Activated CD8-positive, alpha-beta T cell treated with anti-CD3 and anti-CD28 coated beads, Interleukin-2, amount 10 ng/mL, durations not matched to agents 7 days and 5 days (primary cell): ENCODE measurements around the gene TUBB2B. TPM values are rescaled to one million over a fixed set of nuclear protein-coding genes. Genes with fewer than 3 reads are reported as not detected.
"Not testable (repeated sequence)": the region's sequence is repeated elsewhere in the genome, so short reads cannot be mapped to it uniquely, and the experiment has no call there.

ENCODE experiments used
- ATAC-seq: fragments of 150-1000 bp; cut with Tn5 transposase; one replicate; pipeline ENCODE4 v1.10.0; 2021; ENCODE audit warnings: moderate library complexity
- CTCF ChIA-PET: fragments of 350-600 bp; sonication (Branson Sonifier 250); formaldehyde crosslinking; loops from one replicate; lab custom pipeline; 2021; ENCODE audit warnings: antibody characterized with exemption; lab: Charles Lee
- POLR2A ChIA-PET: fragments of 350-600 bp; sonication (Branson Sonifier 250); formaldehyde crosslinking; loops from one replicate; lab custom pipeline; 2021; ENCODE audit warnings: antibody characterized with exemption; lab: Charles Lee
- DNase-seq: peaks from one replicate; pipeline ENCODE4 v3.0.0-alpha.2; 2020
- H3K27ac Mint-ChIP-seq: one replicate; pipeline ENCODE4 v1.8.0; 2021; ENCODE audit warnings: mild to moderate bottlenecking, mixed read lengths
- H3K27me3 Mint-ChIP-seq: one replicate; pipeline ENCODE4 v1.8.0; 2021; ENCODE audit warnings: low read depth, mixed read lengths
- H3K36me3 Mint-ChIP-seq: one replicate; pipeline ENCODE4 v1.8.0; 2021; ENCODE audit warnings: low read depth, mixed read lengths
- H3K4me1 Mint-ChIP-seq: one replicate; pipeline ENCODE4 v1.8.0; 2021; ENCODE audit warnings: low read depth, mixed read lengths
- H3K4me3 Mint-ChIP-seq: one replicate; pipeline ENCODE4 v1.8.0; 2021; ENCODE audit warnings: mild to moderate bottlenecking, mixed read lengths
- H3K9me3 Mint-ChIP-seq: one replicate; pipeline ENCODE4 v1.8.0; 2022; ENCODE audit warnings: mixed read lengths; ENCODE audit not compliant: insufficient read depth
- total RNA-seq, 2 experiments: library from RNA; stranded (reverse); gene quantifications; one replicate each; pipeline ENCODE4 v1.2.3, GENCODE V29; 2021

TUBB2B gene
- total RNA-seq, 2 experiments from 2014 or later: not detected

- DNase-seq: no peak
- H3K4me1 Mint-ChIP-seq: peaks cover 8% of the 10 kb centered on the region
- CTCF ChIA-PET: no interaction called here
- H3K27ac Mint-ChIP-seq: no peak overlapping the region
- H3K36me3 Mint-ChIP-seq: no peaks in the 10 kb centered on the region
- H3K9me3 Mint-ChIP-seq: no peaks in the 10 kb centered on the region
- H3K27me3 Mint-ChIP-seq: peaks cover 18% of the 10 kb centered on the region
- POLR2A ChIA-PET: no interaction called here
- ATAC-seq: no peak
- no peak overlapping the region for H3K4me3 Mint-ChIP-seq
Measured at GRCh38 chr6:3206339-3207015, 21.0 kb downstream of the TUBB2B start.

- no peaks in the 10 kb centered on the region for H3K9me3 Mint-ChIP-seq
- H3K36me3 Mint-ChIP-seq: no peaks in the 10 kb centered on the region
- POLR2A ChIA-PET: no interaction called here
- H3K27me3 Mint-ChIP-seq: peaks cover 18% of the 10 kb centered on the region
- H3K4me3 Mint-ChIP-seq: no peak overlapping the region
- no peak for ATAC-seq
- CTCF ChIA-PET: no interaction called here
- peaks cover 8% of the 10 kb centered on the region for H3K4me1 Mint-ChIP-seq
- H3K27ac Mint-ChIP-seq: no peak overlapping the region
- no peak for DNase-seq
Measured at GRCh38 chr6:3205913-3206312, 21.5 kb downstream of the TUBB2B start.

GRCh38 chr6:3204921-3205320, 22.5 kb downstream of the TUBB2B start:
- Mint-ChIP-seq H3K27ac (no peak overlapping the region), H3K9me3 (no peaks in the 10 kb centered on the region), H3K4me3 (no peak overlapping the region), H3K36me3 (no peaks in the 10 kb centered on the region), H3K4me1 (peaks cover 8% of the 10 kb centered on the region), H3K27me3 (peaks cover 21% of the 10 kb centered on the region)
- ATAC-seq (no peak), DNase-seq (no peak)
- POLR2A ChIA-PET: no interaction called here
- CTCF ChIA-PET: no interaction called here

- Mint-ChIP-seq H3K27me3 (peaks cover 21% of the 10 kb centered on the region), H3K9me3 (no peaks in the 10 kb centered on the region), H3K4me1 (no peaks in the 10 kb centered on the region), H3K27ac (no peak overlapping the region), H3K4me3 (no peak overlapping the region), H3K36me3 (no peaks in the 10 kb centered on the region)
- no peak for ATAC-seq
- no peak for DNase-seq
- CTCF ChIA-PET: no interaction called here
- POLR2A ChIA-PET: no interaction called here
Measured at GRCh38 chr6:3202999-3203696, 24.3 kb downstream of the TUBB2B start.

GRCh38 chr6:3201388-3201787, 26.1 kb downstream of the TUBB2B start:
- CTCF ChIA-PET: interaction anchor here (0.6 kb wide), 1 partner anchor 783 kb away, joined by 3 read pairs; no protein-coding TSS in a partner anchor
- no peak overlapping the region for H3K27ac Mint-ChIP-seq
- H3K9me3 Mint-ChIP-seq: no peaks in the 10 kb centered on the region
- DNase-seq (no peak), ATAC-seq (no peak)
- POLR2A ChIA-PET: no interaction called here
- H3K27me3 Mint-ChIP-seq: peaks cover 17% of the 10 kb centered on the region
- no peaks in the 10 kb centered on the region for H3K4me1 Mint-ChIP-seq
- H3K4me3 Mint-ChIP-seq: no peak overlapping the region
- H3K36me3 Mint-ChIP-seq: no peaks in the 10 kb centered on the region

GRCh38 chr6:3200682-3201081, 26.8 kb downstream of the TUBB2B start:
- CTCF ChIA-PET: interaction anchor here (0.6 kb wide), 1 partner anchor 783 kb away, joined by 3 read pairs; no protein-coding TSS in a partner anchor
- Mint-ChIP-seq H3K36me3 (no peaks in the 10 kb centered on the region), H3K27me3 (peaks cover 17% of the 10 kb centered on the region), H3K27ac (no peak overlapping the region), H3K4me1 (no peaks in the 10 kb centered on the region), H3K4me3 (no peak overlapping the region), H3K9me3 (no peaks in the 10 kb centered on the region)
- POLR2A ChIA-PET: no interaction called here
- DNase-seq (no peak), ATAC-seq (no peak)

- ChIA-PET CTCF (no interaction called here), POLR2A (no interaction called here)
- ATAC-seq (no peak), DNase-seq (no peak)
- no peaks in the 10 kb centered on the region for H3K36me3 Mint-ChIP-seq
- H3K27ac Mint-ChIP-seq: no peak overlapping the region
- peaks cover 17% of the 10 kb centered on the region for H3K27me3 Mint-ChIP-seq
- H3K4me3 Mint-ChIP-seq: no peak overlapping the region
- no peaks in the 10 kb centered on the region for H3K9me3 Mint-ChIP-seq
- H3K4me1 Mint-ChIP-seq: no peaks in the 10 kb centered on the region
Measured at GRCh38 chr6:3199382-3199781, 28.1 kb downstream of the TUBB2B start.

GRCh38 chr6:3197734-3198133, 29.7 kb downstream of the TUBB2B start:
- H3K27ac Mint-ChIP-seq, H3K36me3 Mint-ChIP-seq, H3K27me3 Mint-ChIP-seq, H3K4me3 Mint-ChIP-seq, POLR2A ChIA-PET, DNase-seq, ATAC-seq, CTCF ChIA-PET, H3K4me1 Mint-ChIP-seq, H3K9me3 Mint-ChIP-seq: not testable (repeated sequence)

- ATAC-seq (no peak), DNase-seq (no peak)
- peaks cover 9% of the 10 kb centered on the region for H3K27me3 Mint-ChIP-seq
- POLR2A ChIA-PET: no interaction called here
- no peak overlapping the region for H3K27ac Mint-ChIP-seq
- H3K9me3 Mint-ChIP-seq: no peaks in the 10 kb centered on the region
- no peak overlapping the region for H3K4me3 Mint-ChIP-seq
- no peaks in the 10 kb centered on the region for H3K36me3 Mint-ChIP-seq
- no peaks in the 10 kb centered on the region for H3K4me1 Mint-ChIP-seq
- CTCF ChIA-PET: interaction anchor here (0.9 kb wide), 1 partner anchor 16 kb away, joined by 3 read pairs; no protein-coding TSS in a partner anchor
Measured at GRCh38 chr6:3196770-3197169, 30.7 kb downstream of the TUBB2B start.

- Mint-ChIP-seq H3K4me3 (no peak overlapping the region), H3K9me3 (no peaks in the 10 kb centered on the region), H3K36me3 (no peaks in the 10 kb centered on the region), H3K27ac (no peak overlapping the region), H3K27me3 (peaks cover 7% of the 10 kb centered on the region), H3K4me1 (no peaks in the 10 kb centered on the region)
- ChIA-PET POLR2A (interaction anchor here (1.1 kb wide), 1 partner anchor 13 kb away, joined by 4 read pairs; no protein-coding TSS in a partner anchor), CTCF (interaction anchor here (0.9 kb wide), 1 partner anchor 17 kb away, joined by 3 read pairs; no protein-coding TSS in a partner anchor)
- no peak for DNase-seq
- ATAC-seq: no peak
Measured at GRCh38 chr6:3195695-3196497, 31.6 kb downstream of the TUBB2B start.

- DNase-seq (no peak), ATAC-seq (no peak)
- no peak overlapping the region for H3K4me3 Mint-ChIP-seq
- H3K27me3 Mint-ChIP-seq: peaks cover 6% of the 10 kb centered on the region
- H3K4me1 Mint-ChIP-seq: no peaks in the 10 kb centered on the region
- ChIA-PET POLR2A (interaction anchor here (1.1 kb wide), 1 partner anchor 13 kb away, joined by 4 read pairs; no protein-coding TSS in a partner anchor), CTCF (no interaction called here)
- no peaks in the 10 kb centered on the region for H3K36me3 Mint-ChIP-seq
- no peaks in the 10 kb centered on the region for H3K9me3 Mint-ChIP-seq
- H3K27ac Mint-ChIP-seq: no peak overlapping the region
Measured at GRCh38 chr6:3195420-3195694, 32.1 kb downstream of the TUBB2B start.
